ENCODE measurements around the gene GALNT9.

DNA sequence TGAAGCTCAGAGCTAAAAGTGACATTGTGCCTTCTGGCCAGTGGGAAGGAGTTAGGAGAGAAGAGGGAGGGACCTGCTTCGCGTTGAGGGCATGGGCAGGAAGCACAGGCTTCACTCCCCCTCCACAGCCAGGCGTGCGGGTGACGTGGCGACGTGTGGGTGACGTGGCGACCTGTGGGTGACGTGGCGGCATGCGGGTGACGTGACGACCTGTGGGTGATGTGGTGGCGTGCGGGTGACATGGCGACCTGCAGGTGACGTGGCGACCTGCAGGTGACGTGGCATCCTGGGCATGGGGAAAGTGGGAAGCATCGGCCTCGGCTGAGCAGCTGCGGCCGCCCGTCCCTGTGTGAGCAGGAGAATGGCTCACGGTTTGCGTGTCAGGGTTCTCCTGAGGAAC lies 8.2 kb upstream of the GALNT9 start:
- TF ChIP-seq, protein P1, sequence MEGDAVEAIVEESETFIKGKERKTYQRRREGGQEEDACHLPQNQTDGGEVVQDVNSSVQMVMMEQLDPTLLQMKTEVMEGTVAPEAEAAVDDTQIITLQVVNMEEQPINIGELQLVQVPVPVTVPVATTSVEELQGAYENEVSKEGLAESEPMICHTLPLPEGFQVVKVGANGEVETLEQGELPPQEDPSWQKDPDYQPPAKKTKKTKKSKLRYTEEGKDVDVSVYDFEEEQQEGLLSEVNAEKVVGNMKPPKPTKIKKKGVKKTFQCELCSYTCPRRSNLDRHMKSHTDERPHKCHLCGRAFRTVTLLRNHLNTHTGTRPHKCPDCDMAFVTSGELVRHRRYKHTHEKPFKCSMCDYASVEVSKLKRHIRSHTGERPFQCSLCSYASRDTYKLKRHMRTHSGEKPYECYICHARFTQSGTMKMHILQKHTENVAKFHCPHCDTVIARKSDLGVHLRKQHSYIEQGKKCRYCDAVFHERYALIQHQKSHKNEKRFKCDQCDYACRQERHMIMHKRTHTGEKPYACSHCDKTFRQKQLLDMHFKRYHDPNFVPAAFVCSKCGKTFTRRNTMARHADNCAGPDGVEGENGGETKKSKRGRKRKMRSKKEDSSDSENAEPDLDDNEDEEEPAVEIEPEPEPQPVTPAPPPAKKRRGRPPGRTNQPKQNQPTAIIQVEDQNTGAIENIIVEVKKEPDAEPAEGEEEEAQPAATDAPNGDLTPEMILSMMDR (IDR thresholded peaks at IDR 0.05; ENCODE audit: poor library complexity), result no peak
- TF ChIP-seq EZH2 (IDR thresholded peaks at IDR 0.05; ENCODE audit: borderline replicate concordance) (no peak), EZH2phosphoT487 (IDR thresholded peaks at IDR 0.05; ENCODE audit: low read depth, severe bottlenecking, unreplicated experiment) (no peak)

Data from hepatocyte (in vitro differentiated cells).